Activated CD8-positive, alpha-beta T cell treated with anti-CD3 and anti-CD28 coated beads for 36 hours (primary cell): Measurements from ENCODE around the gene PPP4R1. TPM values are rescaled to one million over a fixed set of nuclear protein-coding genes. Genes with fewer than 3 reads are reported as not detected.

Experiments
- ATAC-seq: fragments of 200-7000 bp; cut with Tn5 transposase; one replicate; pipeline ENCODE4 v1.10.0; 2021; ENCODE audit warnings: mild to moderate bottlenecking, moderate library complexity
- CTCF ChIA-PET: fragments of 350-600 bp; sonication (Branson Sonifier 250); formaldehyde crosslinking; loops from one replicate; lab custom pipeline; 2021; ENCODE audit warnings: antibody characterized with exemption; lab: Charles Lee
- POLR2A ChIA-PET: fragments of 350-600 bp; sonication (Branson Sonifier 250); formaldehyde crosslinking; loops from one replicate; lab custom pipeline; 2021; ENCODE audit warnings: antibody characterized with exemption; lab: Charles Lee
- DNase-seq: peaks from one replicate; pipeline ENCODE4 v3.0.0-alpha.2; 2020
- H3K27ac Mint-ChIP-seq: one replicate; pipeline ENCODE4 v1.8.0; 2021; ENCODE audit warnings: mild to moderate bottlenecking, mixed read lengths
- H3K27me3 Mint-ChIP-seq: one replicate; pipeline ENCODE4 v1.8.0; 2021; ENCODE audit warnings: mixed read lengths
- H3K36me3 Mint-ChIP-seq: one replicate; pipeline ENCODE4 v1.8.0; 2021; ENCODE audit warnings: low read depth, mixed read lengths
- H3K4me1 Mint-ChIP-seq: one replicate; pipeline ENCODE4 v1.8.0; 2021; ENCODE audit warnings: low read depth, mixed read lengths
- H3K4me3 Mint-ChIP-seq: one replicate; pipeline ENCODE4 v1.8.0; 2021; ENCODE audit warnings: mild to moderate bottlenecking, moderate library complexity, mixed read lengths
- H3K9me3 Mint-ChIP-seq: one replicate; pipeline ENCODE4 v1.8.0; 2021; ENCODE audit warnings: mixed read lengths
- CTCF ChIP-seq: fragments of 200-600 bp; IDR thresholded peaks from one replicate; pipeline ENCODE4 v1.8.0; 2022; ENCODE audit warnings: antibody characterized with exemption, mild to moderate bottlenecking
- intact Hi-C: fragments of 100-400 bp; cut with micrococcal nuclease; formaldehyde crosslinking; loops from one replicate; pipeline ENCODE4 v1.10.0; 2022
- total RNA-seq, 2 experiments: library from RNA; stranded (reverse); gene quantifications; one replicate each; pipeline ENCODE4 v1.2.3, GENCODE V29; 2021

Gene PPP4R1
- total RNA-seq, 2 experiments from 2014 or later = 31.4 to 31.7 TPM

DNA sequence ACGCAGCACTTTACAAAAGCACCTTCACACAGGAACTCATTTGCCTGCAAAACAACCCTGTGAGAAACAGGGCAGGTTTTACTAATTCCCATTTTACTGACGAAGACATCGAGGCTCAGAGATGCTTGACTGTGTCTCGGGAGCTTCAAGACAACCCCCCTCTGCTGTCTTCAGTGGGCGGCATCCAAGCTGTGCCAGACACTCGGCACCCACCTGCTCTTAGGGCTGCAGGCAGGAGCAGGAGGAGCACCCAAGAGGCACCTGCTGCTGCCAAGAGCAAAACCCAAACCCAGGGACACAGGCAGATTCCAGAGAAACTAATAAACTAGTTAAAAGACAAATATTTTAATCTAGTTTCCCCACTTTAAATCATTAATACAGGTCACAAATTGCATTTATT is 67.9 kb downstream of the PPP4R1 start:
- intact Hi-C loops = no loop called here
- Mint-ChIP-seq H3K4me3 (no peak overlapping the region), H3K27me3 (no peaks in the 10 kb centered on the region), H3K4me1 (no peaks in the 10 kb centered on the region), H3K9me3 (no peaks in the 10 kb centered on the region), H3K36me3 (peaks cover 17% of the 10 kb centered on the region), H3K27ac (no peak overlapping the region)
- DNase-seq = no peak
- ChIA-PET POLR2A (no interaction called here), CTCF (no interaction called here)
- ATAC-seq = no peak
- no peak for TF ChIP-seq CTCF

GRCh38 chr18:9545029-9545428 is 69.3 kb downstream of the PPP4R1 start:
- ChIA-PET CTCF (interaction anchor here (0.8 kb wide), 1 partner anchor 28 kb away, joined by 3 read pairs; no protein-coding TSS in a partner anchor), POLR2A (no interaction called here)

GRCh38 chr18:9542924-9543323 is 71.4 kb downstream of the PPP4R1 start:
- no peak overlapping the region for H3K4me3 Mint-ChIP-seq
- no peaks in the 10 kb centered on the region for H3K27me3 Mint-ChIP-seq
- DNase-seq = no peak
- no peak for TF ChIP-seq CTCF
- H3K27ac Mint-ChIP-seq = no peak overlapping the region
- ChIA-PET POLR2A (no interaction called here), CTCF (interaction anchor here (1.4 kb wide), 1 partner anchor 428 kb away, joined by 3 read pairs; no protein-coding TSS in a partner anchor)
- no peaks in the 10 kb centered on the region for H3K9me3 Mint-ChIP-seq
- H3K4me1 Mint-ChIP-seq = no peaks in the 10 kb centered on the region
- intact Hi-C loops = no loop called here
- ATAC-seq = no peak
- peaks cover 7% of the 10 kb centered on the region for H3K36me3 Mint-ChIP-seq

More at GRCh38 chr18:9545029-9545428, 69.3 kb downstream of the PPP4R1 start:
- no peaks in the 10 kb centered on the region for H3K27me3 Mint-ChIP-seq
- H3K4me3 Mint-ChIP-seq = no peak overlapping the region
- TF ChIP-seq CTCF = no peak
- no peaks in the 10 kb centered on the region for H3K4me1 Mint-ChIP-seq
- H3K9me3 Mint-ChIP-seq = no peaks in the 10 kb centered on the region
- H3K27ac Mint-ChIP-seq = no peak overlapping the region
- peaks cover 18% of the 10 kb centered on the region for H3K36me3 Mint-ChIP-seq
- ATAC-seq = no peak
- intact Hi-C loops = no loop called here
- DNase-seq = no peak

- H3K27me3 Mint-ChIP-seq = no peaks in the 10 kb centered on the region
- H3K9me3 Mint-ChIP-seq = no peaks in the 10 kb centered on the region
- peaks cover 16% of the 10 kb centered on the region for H3K36me3 Mint-ChIP-seq
- ChIA-PET CTCF (interaction anchor here (1.5 kb wide), 1 partner anchor 11 kb away, joined by 3 read pairs; no protein-coding TSS in a partner anchor), POLR2A (no interaction called here)
- DNase-seq (no peak), ATAC-seq (no peak)
- TF ChIP-seq CTCF = no peak
- intact Hi-C loops = no loop called here
- H3K27ac Mint-ChIP-seq = no peak overlapping the region
- H3K4me3 Mint-ChIP-seq = no peak overlapping the region
- H3K4me1 Mint-ChIP-seq = no peaks in the 10 kb centered on the region
Observed at GRCh38 chr18:9539938-9540337, 74.4 kb downstream of the PPP4R1 start.

DNA sequence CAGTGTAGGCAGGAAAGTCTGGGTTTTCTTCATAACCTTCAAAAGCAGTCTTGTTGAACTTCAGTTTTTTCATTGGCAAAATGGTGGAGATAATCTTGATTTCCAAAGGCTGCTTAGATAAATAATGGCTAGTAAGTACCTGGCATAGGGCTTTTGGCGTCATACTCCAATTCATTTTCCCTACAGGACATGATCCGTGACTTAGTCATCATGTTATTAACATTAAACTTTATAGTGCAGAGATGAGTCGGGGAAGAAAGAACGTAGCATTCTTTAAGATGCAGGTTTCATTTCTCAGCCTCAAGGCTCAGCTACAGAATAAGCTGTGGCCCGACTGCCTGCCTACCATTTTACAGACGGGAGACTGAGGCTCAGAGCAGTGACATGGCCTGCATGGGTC is 75.1 kb downstream of the PPP4R1 start:
- DNase-seq (no peak), ATAC-seq (no peak)
- no peaks in the 10 kb centered on the region for H3K27me3 Mint-ChIP-seq
- no peaks in the 10 kb centered on the region for H3K9me3 Mint-ChIP-seq
- H3K27ac Mint-ChIP-seq = no peak overlapping the region
- POLR2A ChIA-PET = no interaction called here
- TF ChIP-seq CTCF = no peak
- no peak overlapping the region for H3K4me3 Mint-ChIP-seq
- H3K4me1 Mint-ChIP-seq = no peaks in the 10 kb centered on the region
- H3K36me3 Mint-ChIP-seq = peaks cover 17% of the 10 kb centered on the region
- intact Hi-C loops = no loop called here
- CTCF ChIA-PET = interaction anchor here (1.5 kb wide), 1 partner anchor 10 kb away, joined by 3 read pairs; no protein-coding TSS in a partner anchor
